Fibroblast of villous mesenchyme (primary cell): ENCODE measurements around the gene BZW2. TPM values are rescaled to one million over a fixed set of nuclear protein-coding genes. Genes with fewer than 3 reads are reported as not detected.
A peak's percentile ranks its signal among the peaks of the same experiment; 100 is the strongest.

Experiments used
- DNase-seq: peaks from one replicate; pipeline ENCODE4 v3.0.0-alpha.2; 2010; ENCODE audit warnings: low read depth
- H3K4me3 ChIP-seq: 2 replicates; pipeline ENCODE4 v1.5.1; 2011; ENCODE audit warnings: low read depth, mild to moderate bottlenecking, low read length
- CTCF ChIP-seq: IDR thresholded peaks from 2 replicates; pipeline ENCODE4 v1.5.1; 2012; ENCODE audit warnings: low read depth, mild to moderate bottlenecking, low read length; ENCODE audit not compliant: insufficient read depth
- total RNA-seq: library from RNA; depleted of rRNA; stranded (reverse); fragments of >200 nt; gene quantifications from 2 replicates; pipeline ENCODE4 v1.2.3, GENCODE V29; 2012

Gene BZW2
- total RNA-seq, 1 donor = 53.5 TPM

- H3K4me3 ChIP-seq = peak overlapping the region; percentile 95
- DNase-seq = peak; percentile 45
- TF ChIP-seq CTCF = no peak
Observed at GRCh38 chr7:16753932-16754855, 108.2 kb downstream of the BZW2 start.

GRCh38 chr7:16754856-16755317, 108.9 kb downstream of the BZW2 start:
- DNase-seq = peak; percentile 18
- H3K4me3 ChIP-seq = peak overlapping the region; percentile 95
- no peak for TF ChIP-seq CTCF

- peak overlapping the region; percentile 95 for H3K4me3 ChIP-seq
- peak; percentile 26 for DNase-seq
- no peak for TF ChIP-seq CTCF
Observed at GRCh38 chr7:16755397-16755796, 109.4 kb downstream of the BZW2 start.

Other genes with a start within 250 kb of the BZW2 start
- 1.6 and 2.6 TPM in 2 replicates for gene CRPPA, start 224.6 kb upstream of the BZW2 start, total RNA-seq
- gene SOSTDC1, start 180.4 kb upstream of the BZW2 start, total RNA-seq = not detected in 2 replicates
- gene LRRC72, start 119.4 kb upstream of the BZW2 start, total RNA-seq = not detected in 2 replicates
- 23.2 and 28.5 TPM in 2 replicates for gene ANKMY2, start 427 bp upstream of the BZW2 start, total RNA-seq
- gene TSPAN13, start 107.6 kb downstream of the BZW2 start, total RNA-seq = 8.7 and 10.8 TPM in 2 replicates
- gene AGR2, start 158.8 kb downstream of the BZW2 start, total RNA-seq = not detected in 2 replicates
- not detected in 2 replicates for gene AGR3, start 235.8 kb downstream of the BZW2 start, total RNA-seq